Nephron progenitor cell (in vitro differentiated cells): ENCODE results near the gene JAZF1.

Experiments used
- DNase-seq: peaks from one replicate; pipeline ENCODE4 v3.0.0; 2021
- H3K27ac Mint-ChIP-seq: 2 replicates; pipeline ENCODE4 v1.8.0; 2021; ENCODE audit warnings: mild to moderate bottlenecking, moderate library complexity, mixed read lengths
- H3K27me3 Mint-ChIP-seq: 2 replicates; pipeline ENCODE4 v1.8.0; 2021; ENCODE audit warnings: mild to moderate bottlenecking, low read depth, mixed read lengths; ENCODE audit not compliant: poor library complexity
- H3K36me3 Mint-ChIP-seq: 2 replicates; pipeline ENCODE4 v1.8.0; 2021; ENCODE audit warnings: low read depth, mixed read lengths
- H3K4me1 Mint-ChIP-seq: 2 replicates; pipeline ENCODE4 v1.8.0; 2021; ENCODE audit warnings: mixed read lengths
- H3K4me3 Mint-ChIP-seq: 2 replicates; pipeline ENCODE4 v1.8.0; 2021; ENCODE audit warnings: mild to moderate bottlenecking, moderate library complexity, mixed read lengths
- H3K9me3 Mint-ChIP-seq: 2 replicates; pipeline ENCODE4 v1.8.0; 2021; ENCODE audit warnings: mild to moderate bottlenecking, moderate library complexity, mixed read lengths
- TF ChIP-seq, protein P1 (sequence below): fragments of 200-600 bp; sonication (generic); IDR thresholded peaks from 2 replicates; pipeline ENCODE4 v1.5.0; 2021; ENCODE audit warnings: antibody characterized with exemption

JAZF1 gene

DNA sequence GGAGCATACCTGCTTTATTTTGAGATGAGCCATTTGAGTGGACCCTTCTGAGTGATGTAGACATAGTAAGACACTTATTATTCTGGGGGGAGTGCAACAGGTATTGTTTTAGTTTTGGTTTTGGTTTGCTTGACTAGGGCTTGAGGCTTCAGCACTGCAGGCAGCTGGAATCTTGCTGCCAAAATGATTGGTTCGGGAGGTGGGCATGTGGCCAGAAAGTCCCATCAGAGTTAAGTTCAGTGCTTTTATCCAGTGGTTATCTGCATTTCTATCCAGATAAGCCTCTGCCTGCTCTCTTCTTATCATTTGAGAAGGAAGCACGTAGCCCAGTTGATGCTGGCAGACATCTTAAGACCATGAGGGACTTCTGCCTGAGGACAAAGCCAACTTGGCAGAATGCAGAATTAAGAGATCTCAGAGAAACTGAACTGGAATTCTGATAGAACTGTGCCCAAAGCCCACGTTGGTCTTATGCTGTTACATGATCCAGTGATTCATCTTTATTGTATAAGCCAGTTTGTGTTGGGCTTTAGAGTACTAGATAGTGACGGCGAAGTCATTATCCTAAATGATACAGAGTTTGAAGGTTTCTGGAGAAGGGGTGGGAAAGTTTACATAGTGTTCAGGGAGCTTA lies 9.6 kb upstream of the JAZF1 start:
- TF ChIP-seq, protein P1, sequence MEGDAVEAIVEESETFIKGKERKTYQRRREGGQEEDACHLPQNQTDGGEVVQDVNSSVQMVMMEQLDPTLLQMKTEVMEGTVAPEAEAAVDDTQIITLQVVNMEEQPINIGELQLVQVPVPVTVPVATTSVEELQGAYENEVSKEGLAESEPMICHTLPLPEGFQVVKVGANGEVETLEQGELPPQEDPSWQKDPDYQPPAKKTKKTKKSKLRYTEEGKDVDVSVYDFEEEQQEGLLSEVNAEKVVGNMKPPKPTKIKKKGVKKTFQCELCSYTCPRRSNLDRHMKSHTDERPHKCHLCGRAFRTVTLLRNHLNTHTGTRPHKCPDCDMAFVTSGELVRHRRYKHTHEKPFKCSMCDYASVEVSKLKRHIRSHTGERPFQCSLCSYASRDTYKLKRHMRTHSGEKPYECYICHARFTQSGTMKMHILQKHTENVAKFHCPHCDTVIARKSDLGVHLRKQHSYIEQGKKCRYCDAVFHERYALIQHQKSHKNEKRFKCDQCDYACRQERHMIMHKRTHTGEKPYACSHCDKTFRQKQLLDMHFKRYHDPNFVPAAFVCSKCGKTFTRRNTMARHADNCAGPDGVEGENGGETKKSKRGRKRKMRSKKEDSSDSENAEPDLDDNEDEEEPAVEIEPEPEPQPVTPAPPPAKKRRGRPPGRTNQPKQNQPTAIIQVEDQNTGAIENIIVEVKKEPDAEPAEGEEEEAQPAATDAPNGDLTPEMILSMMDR, result no peak

DNA sequence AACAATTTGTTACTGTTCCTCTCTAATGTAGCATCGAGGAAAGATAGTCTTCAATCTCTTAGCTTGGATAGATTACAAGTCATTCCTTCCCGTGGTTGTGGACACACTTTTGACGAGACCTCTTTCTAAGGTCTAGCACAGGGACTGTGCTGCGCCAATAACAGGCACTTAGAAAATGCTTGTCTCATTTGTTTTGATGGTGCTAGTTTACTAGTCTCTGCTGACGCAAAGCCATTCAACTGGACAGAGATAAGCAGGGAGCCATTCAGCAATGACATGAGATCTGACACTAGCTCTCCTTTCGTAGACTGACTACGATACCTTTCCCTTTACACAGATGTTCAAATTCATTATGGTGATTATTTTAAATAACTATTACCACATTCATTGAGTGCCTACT lies 6.4 kb upstream of the JAZF1 start:
- Mint-ChIP-seq H3K4me1 (peaks cover 5% of the 10 kb centered on the region), H3K9me3 (no peaks in the 10 kb centered on the region), H3K27me3 (peaks cover 24% of the 10 kb centered on the region), H3K36me3 (no peaks in the 10 kb centered on the region), H3K27ac (no peak overlapping the region), H3K4me3 (no peak overlapping the region)
- no peak for DNase-seq
- TF ChIP-seq, protein P1, result no peak

More for the DNA sequence above, 9.6 kb upstream of the JAZF1 start:
- DNase-seq, result no peak
- Mint-ChIP-seq H3K27ac (no peak overlapping the region), H3K36me3 (no peaks in the 10 kb centered on the region), H3K4me3 (no peak overlapping the region), H3K9me3 (no peaks in the 10 kb centered on the region), H3K27me3 (peaks cover 4% of the 10 kb centered on the region), H3K4me1 (peaks cover 5% of the 10 kb centered on the region)

DNA sequence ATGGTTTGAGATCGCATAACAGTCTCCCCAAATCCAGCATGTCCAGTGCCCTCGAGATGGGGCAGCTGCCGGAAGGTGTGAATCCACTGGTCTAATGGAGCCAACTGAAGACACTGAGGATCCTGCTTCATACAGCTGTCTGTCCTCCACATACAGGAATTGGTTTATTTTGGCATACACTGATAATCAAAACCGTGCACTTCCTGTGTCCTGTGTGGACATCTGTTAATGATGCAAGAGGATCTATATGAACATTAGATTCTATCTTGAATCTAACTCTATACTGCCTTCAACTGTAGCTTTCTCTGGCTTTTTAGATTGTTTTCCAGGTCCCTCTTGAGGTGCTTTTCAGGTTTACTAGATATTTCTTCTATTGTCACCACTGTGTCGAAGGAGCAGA lies 3.0 kb upstream of the JAZF1 start:
- Mint-ChIP-seq H3K27me3 (peaks cover 31% of the 10 kb centered on the region), H3K4me3 (no peak overlapping the region), H3K9me3 (no peaks in the 10 kb centered on the region), H3K36me3 (no peaks in the 10 kb centered on the region), H3K4me1 (peaks cover 16% of the 10 kb centered on the region), H3K27ac (no peak overlapping the region)
- DNase-seq, result no peak
- TF ChIP-seq, protein P1, result no peak

DNA sequence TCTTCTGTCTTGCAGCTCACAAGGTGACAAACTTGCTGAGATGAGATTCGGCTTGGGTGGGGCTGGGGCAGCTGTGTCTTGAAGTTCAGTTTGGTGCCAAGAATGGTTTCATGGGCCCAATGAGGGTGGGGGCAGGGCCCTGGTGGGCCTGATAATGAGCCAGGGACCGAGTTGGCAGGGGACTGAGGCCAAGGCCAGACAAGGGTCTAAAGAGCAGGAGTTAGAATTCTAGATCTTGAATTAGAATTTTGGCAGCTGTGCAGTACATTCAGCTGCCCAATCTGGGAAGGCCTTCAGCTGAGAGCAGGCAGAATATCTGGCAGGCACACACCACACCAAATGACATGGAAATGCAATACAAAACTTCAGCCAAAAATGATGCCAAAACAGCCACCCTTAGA lies 1.5 kb upstream of the JAZF1 start:
- peaks cover 15% of the 10 kb centered on the region for H3K4me1 Mint-ChIP-seq
- peaks cover 32% of the 10 kb centered on the region for H3K27me3 Mint-ChIP-seq
- H3K36me3 Mint-ChIP-seq, result no peaks in the 10 kb centered on the region
- peak overlapping the region; percentile 22 for H3K4me3 Mint-ChIP-seq
- DNase-seq, result no peak
- H3K9me3 Mint-ChIP-seq, result no peaks in the 10 kb centered on the region
- H3K27ac Mint-ChIP-seq, result no peak overlapping the region
- TF ChIP-seq, protein P1, result no peak

DNA sequence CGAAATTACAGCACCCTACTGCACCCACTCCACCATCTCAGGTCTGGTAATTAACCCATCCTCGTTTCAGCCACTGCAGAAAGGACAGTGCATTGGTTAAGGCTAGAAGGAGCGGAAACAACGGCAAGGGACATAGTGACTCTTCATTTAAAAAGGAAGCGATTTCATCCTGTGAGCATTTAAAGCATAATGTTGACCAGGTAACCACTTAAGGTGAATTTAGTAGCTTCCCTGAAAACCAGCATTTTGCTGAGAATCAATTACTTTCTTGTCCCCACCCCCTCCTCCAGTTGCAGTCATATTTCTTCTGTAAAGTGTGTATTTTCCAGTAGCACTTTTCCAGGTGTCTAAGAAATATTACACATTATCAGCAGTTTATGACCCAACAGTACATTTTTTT lies 821 bp upstream of the JAZF1 start:
- Mint-ChIP-seq H3K4me1 (peaks cover 12% of the 10 kb centered on the region), H3K27ac (no peak overlapping the region), H3K9me3 (no peaks in the 10 kb centered on the region), H3K27me3 (peaks cover 32% of the 10 kb centered on the region), H3K36me3 (no peaks in the 10 kb centered on the region), H3K4me3 (peak overlapping the region; percentile 92)
- DNase-seq, result no peak
- TF ChIP-seq, protein P1, result no peak

DNA sequence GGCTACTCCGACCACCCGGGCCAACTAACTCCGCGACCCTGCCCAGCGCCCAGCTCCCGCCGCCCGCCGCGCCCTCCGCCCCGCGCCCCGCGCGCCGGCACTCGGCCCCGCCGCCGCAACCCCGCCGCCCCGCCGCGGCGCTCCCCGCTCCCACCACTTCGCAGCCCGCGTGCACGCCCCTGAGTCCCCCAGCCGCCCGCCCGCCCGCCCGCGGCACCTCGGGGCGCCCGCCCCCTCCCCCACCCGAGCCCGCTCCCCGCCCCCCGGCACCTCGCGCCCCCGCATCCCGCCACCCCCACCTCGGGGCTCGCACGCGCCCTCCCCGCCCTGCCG lies 598 bp downstream of the JAZF1 start:
- TF ChIP-seq, protein P1, result no peak
- no peaks in the 10 kb centered on the region for H3K36me3 Mint-ChIP-seq
- peaks cover 37% of the 10 kb centered on the region for H3K27me3 Mint-ChIP-seq
- no peaks in the 10 kb centered on the region for H3K9me3 Mint-ChIP-seq
- DNase-seq, result no peak
- H3K27ac Mint-ChIP-seq, result no peak overlapping the region
- H3K4me3 Mint-ChIP-seq, result no peak overlapping the region
- H3K4me1 Mint-ChIP-seq, result peaks cover 12% of the 10 kb centered on the region
